ENCODE results near the gene MUC16. TPM values are rescaled to one million over a fixed set of nuclear protein-coding genes. Genes with fewer than 3 reads are reported as not detected.
"Not testable (repeated sequence)": the region's sequence is repeated elsewhere in the genome, so short reads cannot be mapped to it uniquely, and the experiment has no call there.

Gene MUC16
- total and polyA plus RNA-seq, 2 of the 4 experiments (the other 2 are of a cell fraction): not detected

GRCh38 chr19:9056131-9056530, 45.9 kb upstream of the MUC16 start:
- in situ Hi-C loops (cut with MboI; ENCODE audit: low sequenced_read_pairs); H2BK5ac ChIP-seq (ENCODE audit: low read depth, low read length, poor library complexity, severe bottlenecking); H3K14ac ChIP-seq (replicated peaks; ENCODE audit: low read depth, low read length); H4K91ac ChIP-seq (ENCODE audit: insufficient read depth, low read depth, low read length); dilution Hi-C loops (cut with HindIII; ENCODE audit: low sequenced_read_pairs, unreplicated experiment); H3K27ac ChIP-seq (ENCODE audit: insufficient read depth, low read length); BruUV-seq (replicated peaks); H2AFZ ChIP-seq (replicated peaks; ENCODE audit: low read length, poor library complexity); H3K4me3 ChIP-seq (ENCODE audit: insufficient read depth, low read depth, low read length); H4K5ac ChIP-seq (ENCODE audit: low read depth, low read length); H3K36me3 ChIP-seq (ENCODE audit: control insufficient read depth, insufficient read depth, low read length); H3K9ac ChIP-seq (ENCODE audit: low read depth, low read length); H3K56ac ChIP-seq (ENCODE audit: extremely low read depth, insufficient read depth, low read length); H2AK5ac ChIP-seq (ENCODE audit: low read depth, low read length); H2AK9ac ChIP-seq (replicated peaks; ENCODE audit: low read depth, low read length, poor library complexity); H2BK15ac ChIP-seq (ENCODE audit: low read depth, low read length); H4K8ac ChIP-seq (ENCODE audit: low read depth in 2 of 2, low read length in 2 of 2); intact Hi-C loops (cut with micrococcal nuclease); H3K9me1 ChIP-seq (ENCODE audit: insufficient read depth, low read length); POLR2A ChIA-PET (ENCODE audit: unreplicated experiment); H4K20me1 ChIP-seq (ENCODE audit: insufficient read depth, low read length); H3K4me2 ChIP-seq (ENCODE audit: low read depth, low read length); H2BK120ac ChIP-seq (ENCODE audit: low read depth, low read length); CTCF ChIA-PET; ATAC-seq (ENCODE audit: low read depth); H3K27me3 ChIP-seq (ENCODE audit: control insufficient read depth, insufficient read depth, low read length); H3K4me1 ChIP-seq (ENCODE audit: control insufficient read depth, insufficient read depth, low read length); H3K23ac ChIP-seq (ENCODE audit: low read depth, low read length); H3K18ac ChIP-seq (ENCODE audit: low read depth, low read length); H3K79me1 ChIP-seq (ENCODE audit: low read depth in 1 of 2, low read length in 2 of 2); H3K4ac ChIP-seq (ENCODE audit: low read depth, low read length); DNase-seq; H2BK20ac ChIP-seq (ENCODE audit: low read depth, low read length); H3K9me3 ChIP-seq (ENCODE audit: control insufficient read depth, insufficient read depth, low read length): not testable (repeated sequence)
- no CpG with 5 or more reads among the region's 9 CpGs for WGBS, 2 experiments (ENCODE audit: extremely low coverage in 2 of 2, insufficient read length in 1 of 2)
